Stomach smooth muscle (tissue), 2 donors: Measurements from ENCODE around the gene SMIM1.
"Not testable (repeated sequence)": the region's sequence is repeated elsewhere in the genome, so short reads cannot be mapped to it uniquely, and the experiment has no call there.

Experiments
- H3K27ac ChIP-seq: one replicate; pipeline ENCODE4 v1.7.0; 2013; ENCODE audit warnings: mild to moderate bottlenecking, low read length, inconsistent platforms
- H3K27me3 ChIP-seq, 2 donors: one replicate each; pipeline ENCODE4 v1.7.0; 2013; ENCODE audit warnings: low read length in 2 of 2; ENCODE audit not compliant: insufficient read depth in 2 of 2, control insufficient read depth in 1 of 2
- H3K36me3 ChIP-seq, 2 donors: one replicate each; pipeline ENCODE4 v1.7.0; 2013; ENCODE audit warnings: low read length in 2 of 2; ENCODE audit not compliant: control insufficient read depth in 2 of 2, insufficient read depth in 2 of 2
- H3K4me1 ChIP-seq: one replicate; pipeline ENCODE4 v1.7.0; 2013; ENCODE audit warnings: low read length; ENCODE audit not compliant: control insufficient read depth, insufficient read depth
- H3K4me3 ChIP-seq, 2 donors: one replicate each; pipeline ENCODE4 v1.7.0; 2013; ENCODE audit warnings: low read length in 2 of 2
- H3K9ac ChIP-seq, 2 donors: one replicate each; pipeline ENCODE4 v1.7.0; 2013; ENCODE audit warnings: low read length in 2 of 2, mild to moderate bottlenecking in 1 of 2
- H3K9me3 ChIP-seq, 2 donors: one replicate each; pipeline ENCODE4 v1.7.0; 2013; ENCODE audit warnings: low read length in 2 of 2; ENCODE audit not compliant: control insufficient read depth in 2 of 2
- donor health status: healthy.
- donor health status: Pancreatic carcinoma.

The SMIM1 gene

GRCh38 chr1:3800795-3801194 is 28.2 kb downstream of the SMIM1 start:
- not testable (repeated sequence) for H3K9ac ChIP-seq, H3K4me1 ChIP-seq, H3K9me3 ChIP-seq, H3K27ac ChIP-seq, H3K4me3 ChIP-seq, H3K36me3 ChIP-seq
- peaks cover 0 to 11% of the 10 kb centered on the region in 2 donors for H3K27me3 ChIP-seq

- Histone ChIP-seq H3K27ac (no peak overlapping the region), H3K36me3 (no peaks in the 10 kb centered on the region), H3K9me3 (no peaks in the 10 kb centered on the region), H3K27me3 (peaks cover 0 to 11% of the 10 kb centered on the region in 2 donors), H3K9ac (no peak overlapping the region), H3K4me3 (no peak overlapping the region), H3K4me1 (no peaks in the 10 kb centered on the region)
Observed at GRCh38 chr1:3803905-3804626, 31.5 kb downstream of the SMIM1 start.

- H3K9ac ChIP-seq, H3K9me3 ChIP-seq, H3K27ac ChIP-seq, H3K36me3 ChIP-seq, H3K4me3 ChIP-seq, H3K4me1 ChIP-seq: not testable (repeated sequence)
- H3K27me3 ChIP-seq, result peaks cover 0 to 11% of the 10 kb centered on the region in 2 donors
Observed at GRCh38 chr1:3804627-3804944, 32.0 kb downstream of the SMIM1 start.

GRCh38 chr1:3805038-3805437 is 32.5 kb downstream of the SMIM1 start:
- no peaks in the 10 kb centered on the region for H3K4me1 ChIP-seq
- no peaks in the 10 kb centered on the region for H3K9me3 ChIP-seq
- no peaks in the 10 kb centered on the region for H3K36me3 ChIP-seq
- H3K4me3 ChIP-seq, result no peak overlapping the region
- no peak overlapping the region for H3K27ac ChIP-seq
- H3K9ac ChIP-seq, result no peak overlapping the region
- peaks cover 0 to 8% of the 10 kb centered on the region in 2 donors for H3K27me3 ChIP-seq

GRCh38 chr1:3807769-3808168 is 35.2 kb downstream of the SMIM1 start:
- no peaks in the 10 kb centered on the region for H3K4me1 ChIP-seq
- no peak overlapping the region for H3K4me3 ChIP-seq
- H3K9ac ChIP-seq, result no peak overlapping the region
- no peak overlapping the region for H3K27ac ChIP-seq
- H3K27me3 ChIP-seq, result peaks cover 0 to 4% of the 10 kb centered on the region in 2 donors
- H3K9me3 ChIP-seq, result no peaks in the 10 kb centered on the region
- no peaks in the 10 kb centered on the region for H3K36me3 ChIP-seq

- Histone ChIP-seq H3K27ac (no peak overlapping the region), H3K36me3 (peaks cover 6 to 7% of the 10 kb centered on the region in 2 donors), H3K4me1 (no peaks in the 10 kb centered on the region), H3K9me3 (no peaks in the 10 kb centered on the region), H3K4me3 (no peak overlapping the region), H3K9ac (no peak overlapping the region), H3K27me3 (no peaks in the 10 kb centered on the region)
Observed at GRCh38 chr1:3809680-3810079, 37.1 kb downstream of the SMIM1 start.

- not testable (repeated sequence) for H3K4me3 ChIP-seq, H3K9ac ChIP-seq, H3K4me1 ChIP-seq, H3K27me3 ChIP-seq, H3K9me3 ChIP-seq, H3K27ac ChIP-seq
- peaks cover 12 to 13% of the 10 kb centered on the region in 2 donors for H3K36me3 ChIP-seq
Observed at GRCh38 chr1:3810149-3810761, 37.7 kb downstream of the SMIM1 start.

GRCh38 chr1:3811595-3811911 is 39.0 kb downstream of the SMIM1 start:
- no peak overlapping the region for H3K9ac ChIP-seq
- no peaks in the 10 kb centered on the region for H3K4me1 ChIP-seq
- H3K36me3 ChIP-seq, result peaks cover 17 to 23% of the 10 kb centered on the region in 2 donors
- H3K27me3 ChIP-seq, result no peaks in the 10 kb centered on the region
- H3K4me3 ChIP-seq, result no peak overlapping the region
- no peaks in the 10 kb centered on the region for H3K9me3 ChIP-seq
- no peak overlapping the region for H3K27ac ChIP-seq

- Histone ChIP-seq H3K4me1 (no peaks in the 10 kb centered on the region), H3K9ac (no peak overlapping the region), H3K4me3 (no peak overlapping the region), H3K27me3 (no peaks in the 10 kb centered on the region), H3K27ac (no peak overlapping the region), H3K9me3 (no peaks in the 10 kb centered on the region), H3K36me3 (peaks cover 18 to 27% of the 10 kb centered on the region in 2 donors)
Observed at GRCh38 chr1:3814065-3814464, 41.5 kb downstream of the SMIM1 start.

- H3K9me3 ChIP-seq, result no peaks in the 10 kb centered on the region
- no peaks in the 10 kb centered on the region for H3K4me1 ChIP-seq
- H3K9ac ChIP-seq, result no peak overlapping the region
- H3K27me3 ChIP-seq, result no peaks in the 10 kb centered on the region
- no peak overlapping the region for H3K27ac ChIP-seq
- peaks cover 26 to 32% of the 10 kb centered on the region in 2 donors for H3K36me3 ChIP-seq
- H3K4me3 ChIP-seq, result no peak overlapping the region
Observed at GRCh38 chr1:3814771-3815561, 42.4 kb downstream of the SMIM1 start.
